GM21825 (cell line): ENCODE measurements around the gene FARS2.
"Not testable (repeated sequence)": the region's sequence is repeated elsewhere in the genome, so short reads cannot be mapped to it uniquely, and the experiment has no call there.

Experiments used
- ATAC-seq: cut with Tn5 transposase; IDR thresholded peaks from one replicate; pipeline ENCODE4 v1.9.1; 2021; ENCODE audit warnings: mild to moderate bottlenecking, moderate library complexity; ENCODE audit not compliant: unreplicated experiment

FARS2 gene

GRCh38 chr6:5563086-5563485 is 301.8 kb downstream of the FARS2 start:
- no peak for ATAC-seq

- ATAC-seq, result not testable (repeated sequence)
These were observed 303.4 kb downstream of the FARS2 start for GRCh38 chr6:5564746-5565145.

- ATAC-seq, result no peak
These were observed 304.7 kb downstream of the FARS2 start for GRCh38 chr6:5565971-5566370.

GRCh38 chr6:5566718-5567117 is 305.4 kb downstream of the FARS2 start:
- peak; percentile 54 for ATAC-seq

GRCh38 chr6:5567352-5567751 is 306.0 kb downstream of the FARS2 start:
- ATAC-seq, result no peak

- ATAC-seq, result no peak
These were observed 306.6 kb downstream of the FARS2 start for GRCh38 chr6:5567890-5568289.

- no peak for ATAC-seq
These were observed 308.2 kb downstream of the FARS2 start for GRCh38 chr6:5569491-5569890.

GRCh38 chr6:5570641-5571040 is 309.3 kb downstream of the FARS2 start:
- ATAC-seq, result no peak

- ATAC-seq, result no peak
These were observed 319.6 kb downstream of the FARS2 start for GRCh38 chr6:5580736-5581581.

GRCh38 chr6:5582762-5583161 is 321.4 kb downstream of the FARS2 start:
- ATAC-seq, result no peak

- ATAC-seq, result no peak
These were observed 322.2 kb downstream of the FARS2 start for GRCh38 chr6:5583528-5583927.

- ATAC-seq, result no peak
These were observed 322.8 kb downstream of the FARS2 start for GRCh38 chr6:5584078-5584482.

GRCh38 chr6:5587648-5588047 is 326.3 kb downstream of the FARS2 start:
- no peak for ATAC-seq

GRCh38 chr6:5589422-5590141 is 328.3 kb downstream of the FARS2 start:
- no peak for ATAC-seq

GRCh38 chr6:5590187-5590586 is 328.9 kb downstream of the FARS2 start:
- ATAC-seq, result no peak

GRCh38 chr6:5592886-5593519 is 331.7 kb downstream of the FARS2 start:
- ATAC-seq, result no peak

GRCh38 chr6:5595184-5595583 is 333.9 kb downstream of the FARS2 start:
- ATAC-seq, result no peak

GRCh38 chr6:5597413-5597812 is 336.1 kb downstream of the FARS2 start:
- ATAC-seq, result no peak

GRCh38 chr6:5598123-5598522 is 336.8 kb downstream of the FARS2 start:
- ATAC-seq, result no peak

GRCh38 chr6:5599127-5599526 is 337.8 kb downstream of the FARS2 start:
- no peak for ATAC-seq

- no peak for ATAC-seq
These were observed 344.6 kb downstream of the FARS2 start for GRCh38 chr6:5605937-5606336.

GRCh38 chr6:5606546-5606945 is 345.2 kb downstream of the FARS2 start:
- ATAC-seq, result no peak
